Suprapubic skin (tissue), 3 donors: Measurements from ENCODE around the gene WDR76.

Experiments used
- CTCF ChIP-seq, 2 donors: fragments of 200-600 bp in 1 of 2; fragments of 450-650 bp in 1 of 2; sonication (generic) in 1 of 2; IDR thresholded peaks; one replicate each; pipeline ENCODE4 v1.5.1; 2016 to 2019; ENCODE audit warnings: antibody characterized with exemption in 2 of 2, mild to moderate bottlenecking in 1 of 2, moderate library complexity in 1 of 2
- POLR2AphosphoS5 ChIP-seq, 3 donors: sonication (generic); formaldehyde crosslinking; IDR thresholded peaks; one replicate each; pipeline ENCODE4 v1.6.1; 2017; ENCODE audit warnings: antibody characterized with exemption in 3 of 3

GRCh38 chr15:43896543-43896942 lies 69.7 kb downstream of the WDR76 start:
- TF ChIP-seq CTCF (IDR thresholded peaks at IDR 0.05) (no peak), POLR2AphosphoS5 (IDR thresholded peaks at IDR 0.05) (no peak)
